K562 (cell line): ENCODE data around the gene ZNF750. TPM values are rescaled to one million over a fixed set of nuclear protein-coding genes. Genes with fewer than 3 reads are reported as not detected.
A peak's percentile ranks its signal among the peaks of the same experiment; 100 is the strongest.

Experiments
- ATAC-seq: fragments of 200-7000 bp; cut with Tn5 transposase; 3 replicates; pipeline ENCODE4 v1.9.1; 2020; ENCODE audit warnings: moderate library complexity
- BruUV-seq: library from RNA; stranded (reverse); fragments of 400-500 nt; replicated peaks from 2 replicates; lab custom pipeline; 2021; lab: Mats Ljungman, UMichigan
- CTCF ChIA-PET: fragments of 300-600 bp; formaldehyde crosslinking; extraction: SDS; loops from one replicate; lab custom pipeline; 2021; ENCODE audit warnings: low intra/inter-chr PET ratio; lab: Yijun Ruan, JAX
- POLR2A ChIA-PET: fragments of 300-600, 350-650 bp; sonication (Branson Sonifier 250); formaldehyde crosslinking; extraction: SDS; loops from one replicate; lab custom pipeline; 2021; ENCODE audit warnings: antibody characterized with exemption, inconsistent platforms; lab: Yijun Ruan, JAX
- DNase-seq, 4 experiments: peaks; one replicate each; pipeline versions ENCODE4 v3.0.0 to v3.0.0-alpha.2; 2011 to 2018; ENCODE audit warnings: low spot score in 3 of 4, mixed read lengths in 3 of 4; ENCODE audit errors: extremely low read depth in 1 of 4
- FAIRE-seq: peaks from 2 replicates; lab custom pipeline; 2011; peaks lifted over from hg19 to GRCh38; lab: Jason Lieb, UNC
- H2AFZ ChIP-seq: 2 replicates; pipeline ENCODE4 v1.6.0; 2011; ENCODE audit warnings: low read depth, low read length, control low read depth, inconsistent platforms
- H3K27ac ChIP-seq: fragments of 200-600 bp; 3 replicates; pipeline ENCODE4 v1.8.0; 2011; ENCODE audit warnings: low read depth, mild to moderate bottlenecking, control low read depth, inconsistent platforms, low read length, moderate library complexity, mixed read lengths; ENCODE audit errors: extremely low read depth
- H3K27me3 ChIP-seq, 2 experiments: fragments of 300-600 bp in 1 of 2; 2 replicates in 1 of 2; 3 replicates in 1 of 2; pipeline versions ENCODE4 v1.6.0 to v1.8.0; 2011; ENCODE audit warnings: inconsistent platforms in 2 of 2, low read length in 2 of 2, mild to moderate bottlenecking in 1 of 2, mixed read lengths in 1 of 2, moderate library complexity in 1 of 2; ENCODE audit not compliant: control insufficient read depth in 2 of 2, insufficient read depth in 2 of 2
- H3K36me3 ChIP-seq: fragments of 300-600 bp; 3 replicates; pipeline ENCODE4 v1.8.0; 2011; ENCODE audit warnings: mild to moderate bottlenecking, low read length, inconsistent platforms; ENCODE audit not compliant: control insufficient read depth, insufficient read depth
- H3K4me1 ChIP-seq, 2 experiments: fragments of 200-600 bp in 1 of 2; replicated peaks in 1 of 2; 2 replicates in 1 of 2; 3 replicates in 1 of 2; pipeline versions ENCODE4 v1.5.1 to v1.8.0; 2011; ENCODE audit warnings: inconsistent platforms in 2 of 2, low read length in 2 of 2, mild to moderate bottlenecking in 1 of 2, mixed read lengths in 1 of 2, moderate library complexity in 1 of 2; ENCODE audit not compliant: control insufficient read depth in 2 of 2, insufficient read depth in 2 of 2
- H3K4me2 ChIP-seq: 2 replicates; pipeline ENCODE4 v1.6.1; 2011; ENCODE audit warnings: low read length, control low read depth, inconsistent platforms, mixed read lengths; ENCODE audit not compliant: insufficient read depth
- H3K4me3 ChIP-seq: fragments of 200-600 bp; sonication (generic), shearing (Covaris generic); 2 replicates; pipeline ENCODE4 v1.5.1; 2016; ENCODE audit warnings: control low read depth, inconsistent platforms
- H3K79me2 ChIP-seq: fragments of 200-600 bp; 3 replicates; pipeline ENCODE4 v1.8.0; 2011; ENCODE audit warnings: low read length, inconsistent platforms; ENCODE audit not compliant: control insufficient read depth, insufficient read depth
- H3K9ac ChIP-seq, 2 experiments: 2 replicates each; pipeline versions ENCODE4 v1.6.0 to v1.6.1; 2011; ENCODE audit warnings: low read depth in 2 of 2, low read length in 2 of 2, control low read depth in 1 of 2, inconsistent platforms in 1 of 2, mild to moderate bottlenecking in 1 of 2, mixed read lengths in 1 of 2; ENCODE audit not compliant: insufficient read depth in 1 of 2
- H3K9me1 ChIP-seq: one replicate; pipeline ENCODE4 v1.6.0; 2011; ENCODE audit warnings: inconsistent platforms, mild to moderate bottlenecking, low read length, moderate library complexity; ENCODE audit not compliant: control insufficient read depth, insufficient read depth
- H3K9me3 ChIP-seq: replicated peaks from 2 replicates; pipeline ENCODE4 v1.5.1; 2011; ENCODE audit warnings: low read depth, low read length, inconsistent platforms; ENCODE audit not compliant: control insufficient read depth, insufficient read depth
- H4K20me1 ChIP-seq: replicated peaks from 2 replicates; pipeline ENCODE4 v1.6.1; 2011; ENCODE audit warnings: low read length, inconsistent platforms, mixed read lengths; ENCODE audit not compliant: control insufficient read depth, insufficient read depth
- BACH1 ChIP-seq: fragments of 200-800 bp; sonication (Bioruptor generic); IDR thresholded peaks from 2 replicates; pipeline ENCODE4 v1.6.1; 2016; ENCODE audit warnings: missing genetic modification characterization, missing compliant biosample characterization
- BCOR ChIP-seq: fragments of 450-650 bp; IDR thresholded peaks from 2 replicates; pipeline ENCODE4 v1.6.1; 2016
- DIDO1 ChIP-seq: fragments of 450-650 bp; IDR thresholded peaks from 2 replicates; pipeline ENCODE4 v1.6.1; 2016; ENCODE audit warnings: low read depth, missing biosample characterization, missing genetic modification characterization
- FOS ChIP-seq: IDR thresholded peaks from 3 replicates; pipeline ENCODE4 v1.6.1; 2011; ENCODE audit not compliant: insufficient read length; ENCODE audit errors: extremely low read depth
- KDM2B ChIP-seq: fragments of 250-450 bp; sonication (Bioruptor Pico); IDR thresholded peaks from 2 replicates; pipeline ENCODE4 v1.8.0; 2021; ENCODE audit warnings: mild to moderate bottlenecking, moderate library complexity
- NFE2 ChIP-seq: IDR thresholded peaks from 2 replicates; pipeline ENCODE4 v1.6.1; 2014; ENCODE audit warnings: antibody characterized with exemption, low read depth
- POLR2G ChIP-seq: fragments of 200-400 bp; formaldehyde crosslinking; IDR thresholded peaks from 2 replicates; pipeline ENCODE4 v1.6.1; 2017; ENCODE audit warnings: low read depth, mild to moderate bottlenecking, antibody characterized with exemption, low read length, moderate library complexity
- RBM39 ChIP-seq: fragments of 200-400 bp; formaldehyde crosslinking; optimal IDR thresholded peaks from 2 replicates; pipeline ENCODE3; 2018; ENCODE audit warnings: low read depth, low read length
- SAP30 ChIP-seq: fragments of 200-600 bp; sonication (generic); IDR thresholded peaks from 2 replicates; pipeline ENCODE4 v1.6.1; 2012; ENCODE audit warnings: borderline replicate concordance, low read depth, mild to moderate bottlenecking, moderate library complexity, low read length, control low read depth, inconsistent platforms; ENCODE audit not compliant: insufficient read depth, poor library complexity, severe bottlenecking
- SIRT6 ChIP-seq: IDR thresholded peaks from one replicate; pipeline ENCODE4 v1.6.1; 2012; ENCODE audit warnings: low read depth, mild to moderate bottlenecking, control low read depth, inconsistent platforms, low read length, moderate library complexity
- ZC3H8 ChIP-seq: fragments of 450-650 bp; IDR thresholded peaks from 2 replicates; pipeline ENCODE4 v1.6.1; 2017
- ZNF174 ChIP-seq: fragments of 250-450 bp; sonication (Bioruptor Pico); IDR thresholded peaks from 2 replicates; pipeline ENCODE4 v1.4.0; 2020; ENCODE audit warnings: mild to moderate bottlenecking
- ZNF24 ChIP-seq: fragments of 450-650 bp; IDR thresholded peaks from 2 replicates; pipeline ENCODE4 v1.6.1; 2016
- WGBS: fragments of 100-300 bp; shearing (Covaris generic); methylation state at CpG from one replicate; pipeline ENCODE4 v1.1.6; 2016; ENCODE audit warnings: low coverage, mixed read lengths; ENCODE audit not compliant: insufficient coverage; ENCODE audit errors: missing lambda C conversion rate; 5-methylcytosine and 5-hydroxymethylcytosine counted together
- in situ Hi-C: fragments of 300-500 bp; cut with MboI; formaldehyde crosslinking; loops from 4 replicates; pipeline ENCODE4 v1.15.0; 2018; ENCODE audit warnings: inconsistent platforms, mixed read lengths
- intact Hi-C: fragments of 100-400 bp; cut with micrococcal nuclease; formaldehyde crosslinking; loops from 2 replicates; pipeline ENCODE4 v1.14.2; 2022
- polyA plus RNA-seq, 8 experiments: library from polyadenylated mRNA; depleted of rRNA in 4 of 8; stranded (reverse) in 5 of 8; unstranded in 3 of 8; fragments of >200 nt; fragmentation: Nextera tagmentation in 2 of 8; fragmentation: Illumina TruSeq in 1 of 8; extraction: Ambion mirVana in 2 of 8; extraction: Trizol in 1 of 8; gene quantifications; 2 replicates each; pipeline versions ENCODE4 v1.2.1 to v1.2.3, GENCODE V29; 2011 to 2014; ENCODE audit warnings: inconsistent platforms in 1 of 8, missing spikeins in 1 of 8
- total RNA-seq, 7 experiments: library from RNA; depleted of rRNA in 6 of 7; stranded (reverse); fragments of >200 nt in 6 of 7; fragmentation: Illumina TruSeq in 2 of 7; extraction: Trizol in 2 of 7; gene quantifications; 2 replicates each; pipeline versions ENCODE4 v1.2.1 to v1.2.3, GENCODE V29; 2011 to 2021; ENCODE audit warnings: low replicate concordance in 1 of 7
- TF ChIP-seq, protein P1 (sequence below): sonication (generic); formaldehyde crosslinking; IDR thresholded peaks from 2 replicates; pipeline ENCODE4 v1.5.0; 2020; ENCODE audit warnings: missing genetic modification reagents

The ZNF750 gene
- total and polyA plus RNA-seq, 9 of the 15 experiments (the other 6 are each of a cell fraction or from before 2014, with no cell fraction given) = not detected

DNA sequence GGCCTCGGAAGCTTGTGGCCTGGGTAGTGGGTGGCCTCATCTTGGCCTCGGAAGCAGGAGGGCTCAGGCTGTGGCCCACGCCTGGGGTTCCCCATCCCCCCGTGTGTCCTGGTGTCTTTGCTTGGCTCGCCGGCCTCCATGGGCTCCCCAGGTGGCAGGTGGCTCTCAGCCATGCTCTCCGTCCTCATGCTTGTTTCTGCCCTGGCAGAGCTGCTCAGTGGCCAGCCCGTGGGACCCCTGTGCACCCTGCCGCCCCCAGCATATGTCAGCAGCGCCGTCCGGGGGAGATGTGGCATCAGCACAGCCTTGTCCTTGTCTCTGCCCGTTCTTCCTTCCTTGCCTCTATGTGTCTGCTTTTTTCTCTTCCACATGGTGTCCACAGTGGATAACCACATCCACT is 49.4 kb downstream of the ZNF750 start:
- Histone ChIP-seq H2AFZ (no peak overlapping the region), H4K20me1 (no peaks in the 10 kb centered on the region), H3K9ac (no peak overlapping the region), H3K27ac (no peak overlapping the region; the same call in 2 of the 3 replicates), H3K79me2 (peaks cover 6% of the 10 kb centered on the region; the same call in 1 of the 3 replicates), H3K4me3 (no peak overlapping the region), H3K9me1 (peaks cover 2% of the 10 kb centered on the region), H3K36me3 (peaks cover 31% of the 10 kb centered on the region; the same call in 1 of the 3 replicates), H3K4me1 (peaks cover 0 to 21% of the 10 kb centered on the region in 2 experiments; a peak in 2 of 5 replicates), H3K4me2 (no peak overlapping the region), H3K27me3 (no peaks in the 10 kb centered on the region), H3K9me3 (no peaks in the 10 kb centered on the region)
- intact Hi-C loops (no loop called here), in situ Hi-C loops (no loop called here)
- DNase-seq (no peak), ATAC-seq (no peak), FAIRE-seq (no peak)
- POLR2A ChIA-PET = no interaction called here
- CTCF ChIA-PET = no interaction called here
- BruUV-seq = no TSS peak
- TF ChIP-seq POLR2G (0 out of 2 replicates have a peak, but pooled peaks have one; percentile 26), RBM39 (no peak), NFE2 (no peak), ZNF24 (no peak)
- WGBS = 97% methylated on average over 12 of the region's 13 CpGs

DNA sequence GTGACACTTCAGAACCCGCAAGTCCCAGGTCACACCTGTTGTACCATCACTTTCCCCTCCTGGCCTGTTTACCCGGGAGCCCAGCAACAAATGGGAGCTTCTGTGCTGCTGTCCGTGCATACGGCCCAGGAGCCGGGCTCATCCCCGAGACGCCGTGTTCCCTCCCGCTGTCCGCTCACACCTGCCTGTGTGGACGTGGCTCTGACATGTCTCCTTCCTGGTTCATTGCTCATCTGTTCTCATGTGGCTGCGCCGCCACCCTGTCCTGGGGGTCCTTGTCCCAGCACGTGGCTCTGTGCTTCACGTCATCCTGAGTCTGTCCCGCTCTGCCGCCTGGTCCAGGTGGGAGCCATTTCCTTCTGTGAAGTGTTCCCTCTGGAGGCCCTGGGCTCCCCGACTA is 50.0 kb downstream of the ZNF750 start:
- peaks cover 0 to 21% of the 10 kb centered on the region in 2 experiments; a peak in 2 of 5 replicates for H3K4me1 ChIP-seq
- no peaks in the 10 kb centered on the region for H3K27me3 ChIP-seq
- no peak for FAIRE-seq
- H3K27ac ChIP-seq = no peak overlapping the region
- ATAC-seq = no peak
- no peaks in the 10 kb centered on the region for H3K9me3 ChIP-seq
- H3K9me1 ChIP-seq = no peaks in the 10 kb centered on the region
- TF ChIP-seq ZNF174 (no peak), FOS (no peak), DIDO1 (tag) (no peak), SAP30 (no peak), ZC3H8 (no peak), BCOR (no peak), SIRT6 (no peak), BACH1 (tag) (no peak), KDM2B (CRISPR knock-in tag) (no peak)
- TF ChIP-seq, protein P1, sequence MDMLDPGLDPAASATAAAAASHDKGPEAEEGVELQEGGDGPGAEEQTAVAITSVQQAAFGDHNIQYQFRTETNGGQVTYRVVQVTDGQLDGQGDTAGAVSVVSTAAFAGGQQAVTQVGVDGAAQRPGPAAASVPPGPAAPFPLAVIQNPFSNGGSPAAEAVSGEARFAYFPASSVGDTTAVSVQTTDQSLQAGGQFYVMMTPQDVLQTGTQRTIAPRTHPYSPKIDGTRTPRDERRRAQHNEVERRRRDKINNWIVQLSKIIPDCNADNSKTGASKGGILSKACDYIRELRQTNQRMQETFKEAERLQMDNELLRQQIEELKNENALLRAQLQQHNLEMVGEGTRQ (CRISPR knock-in tag) = no peak
- peaks cover 25% of the 10 kb centered on the region; the same call in 1 of the 3 replicates for H3K36me3 ChIP-seq
- no peaks in the 10 kb centered on the region for H4K20me1 ChIP-seq
- in situ Hi-C loops (no loop called here), intact Hi-C loops (no loop called here)
- ChIA-PET POLR2A (no interaction called here), CTCF (no interaction called here)
- H3K4me2 ChIP-seq = no peak overlapping the region
- H3K79me2 ChIP-seq = peaks cover 6% of the 10 kb centered on the region; the same call in 1 of the 3 replicates
- WGBS = 93% methylated on average over 16 of the region's 18 CpGs
- DNase-seq = no peak
- H3K9ac ChIP-seq = no peak overlapping the region
- H2AFZ ChIP-seq = no peak overlapping the region
- H3K4me3 ChIP-seq = no peak overlapping the region
- BruUV-seq = no TSS peak
